ENCODE data around the gene SRCAP. TPM values are rescaled to one million over a fixed set of nuclear protein-coding genes. Genes with fewer than 3 reads are reported as not detected.

SRCAP gene
- total RNA-seq, 2 experiments from 2014 or later: 86.3 to 93.3 TPM

DNA sequence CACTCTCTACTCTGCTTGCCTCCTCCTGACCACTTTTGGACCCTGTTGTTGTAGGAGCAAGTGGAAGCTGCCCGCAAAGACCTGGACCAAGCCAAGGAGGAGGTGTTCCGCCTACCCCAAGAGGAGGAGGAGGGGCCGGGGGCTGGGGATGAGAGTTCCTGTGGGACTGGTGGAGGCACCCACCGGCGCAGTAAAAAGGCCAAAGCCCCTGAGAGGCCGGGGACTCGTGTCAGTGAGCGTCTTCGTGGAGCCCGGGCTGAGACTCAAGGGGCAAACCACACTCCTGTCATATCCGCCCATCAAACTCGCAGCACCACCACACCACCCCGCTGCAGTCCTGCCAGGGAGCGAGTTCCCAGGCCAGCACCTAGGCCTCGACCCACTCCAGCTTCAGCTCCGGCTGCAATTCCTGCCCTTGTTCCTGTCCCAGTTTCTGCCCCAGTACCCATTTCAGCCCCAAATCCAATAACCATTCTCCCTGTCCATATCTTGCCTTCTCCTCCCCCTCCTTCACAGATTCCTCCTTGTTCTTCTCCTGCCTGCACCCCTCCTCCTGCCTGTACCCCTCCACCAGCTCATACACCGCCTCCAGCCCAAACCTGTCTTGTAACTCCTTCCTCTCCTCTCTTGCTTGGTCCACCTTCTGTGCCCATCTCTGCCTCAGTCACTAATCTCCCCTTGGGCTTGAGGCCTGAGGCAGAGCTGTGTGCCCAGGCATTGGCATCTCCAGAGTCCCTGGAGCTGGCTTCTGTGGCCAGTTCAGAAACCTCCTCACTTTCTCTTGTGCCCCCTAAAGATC, 38.2 kb downstream of the SRCAP start:
- H3K36me3 Mint-ChIP-seq: peaks cover 46% of the 10 kb centered on the region
- no peak overlapping the region for H3K4me3 Mint-ChIP-seq
- H3K4me1 Mint-ChIP-seq: peaks cover 4% of the 10 kb centered on the region
- no peaks in the 10 kb centered on the region for H3K9me3 Mint-ChIP-seq (ENCODE audit: low read depth)
- H3K27ac Mint-ChIP-seq: no peak overlapping the region
- CTCF ChIA-PET: interaction anchor here (0.6 to 0.7 kb wide), 2 partner anchors 165 to 465 kb away, joined by 3 read pairs; no protein-coding TSS in a partner anchor
- DNase-seq (no peak), ATAC-seq (no peak)
- H3K27me3 Mint-ChIP-seq: no peaks in the 10 kb centered on the region

- ATAC-seq (no peak), DNase-seq (no peak)
- Mint-ChIP-seq H3K4me3 (no peak overlapping the region), H3K9me3 (ENCODE audit: low read depth) (no peaks in the 10 kb centered on the region), H3K4me1 (peaks cover 4% of the 10 kb centered on the region), H3K27ac (no peak overlapping the region), H3K27me3 (no peaks in the 10 kb centered on the region), H3K36me3 (peaks cover 43% of the 10 kb centered on the region)
- CTCF ChIA-PET: no interaction called here
These were observed 39.0 kb downstream of the SRCAP start for GRCh38 chr16:30737794-30738648.

GRCh38 chr16:30738984-30739951, 40.3 kb downstream of the SRCAP start:
- no peaks in the 10 kb centered on the region for H3K27me3 Mint-ChIP-seq
- H3K27ac Mint-ChIP-seq: no peak overlapping the region
- peaks cover 38% of the 10 kb centered on the region for H3K36me3 Mint-ChIP-seq
- CTCF ChIA-PET: no interaction called here
- peaks cover 4% of the 10 kb centered on the region for H3K4me1 Mint-ChIP-seq
- no peaks in the 10 kb centered on the region for H3K9me3 Mint-ChIP-seq (ENCODE audit: low read depth)
- ATAC-seq (no peak), DNase-seq (no peak)
- no peak overlapping the region for H3K4me3 Mint-ChIP-seq

- Mint-ChIP-seq H3K27ac (peak overlapping the region; percentile 49), H3K4me3 (no peak overlapping the region), H3K9me3 (ENCODE audit: low read depth) (no peaks in the 10 kb centered on the region), H3K36me3 (peaks cover 36% of the 10 kb centered on the region), H3K27me3 (no peaks in the 10 kb centered on the region), H3K4me1 (peaks cover 4% of the 10 kb centered on the region)
- DNase-seq (no peak), ATAC-seq (no peak)
- CTCF ChIA-PET: interaction anchor here (1.3 kb wide), 1 partner anchor 104 kb away, joined by 3 read pairs; no protein-coding TSS in a partner anchor
These were observed 41.6 kb downstream of the SRCAP start for GRCh38 chr16:30740364-30741251.

DNA sequence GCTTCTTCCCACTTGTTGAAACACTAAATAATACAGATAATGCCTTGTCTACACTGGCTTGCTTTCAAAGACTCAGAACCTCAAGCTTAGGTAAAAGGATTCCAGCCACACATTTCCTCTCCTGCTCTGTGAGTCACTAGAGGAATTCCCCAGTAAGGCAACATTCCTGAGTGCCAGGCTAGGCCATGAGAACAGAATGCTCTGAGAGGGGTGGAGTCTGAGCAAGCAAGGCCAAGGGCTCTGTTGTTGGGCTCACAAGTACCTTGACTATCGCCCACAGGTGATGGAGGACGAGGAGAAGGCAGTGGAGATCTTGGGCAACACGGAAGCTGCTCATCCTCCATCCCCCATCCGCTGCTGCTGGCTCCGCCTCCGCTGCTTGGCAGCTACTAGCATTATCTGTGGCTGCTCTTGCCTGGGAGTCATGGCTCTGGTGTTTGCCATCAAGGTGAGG, 42.5 kb downstream of the SRCAP start:
- Mint-ChIP-seq H3K9me3 (ENCODE audit: low read depth) (no peaks in the 10 kb centered on the region), H3K4me3 (no peak overlapping the region), H3K36me3 (peaks cover 28% of the 10 kb centered on the region), H3K27ac (no peak overlapping the region), H3K4me1 (peaks cover 4% of the 10 kb centered on the region), H3K27me3 (no peaks in the 10 kb centered on the region)
- no peak for DNase-seq
- no peak for ATAC-seq
- CTCF ChIA-PET: interaction anchor here (1.3 kb wide), 1 partner anchor 103 kb away, joined by 3 read pairs; no protein-coding TSS in a partner anchor

GRCh38 chr16:30743716-30744115, 44.7 kb downstream of the SRCAP start:
- CTCF ChIA-PET: no interaction called here
- ATAC-seq: no peak
- Mint-ChIP-seq H3K36me3 (peaks cover 17% of the 10 kb centered on the region), H3K27ac (no peak overlapping the region), H3K4me3 (no peak overlapping the region), H3K4me1 (peaks cover 13% of the 10 kb centered on the region), H3K9me3 (ENCODE audit: low read depth) (no peaks in the 10 kb centered on the region), H3K27me3 (no peaks in the 10 kb centered on the region)
- no peak for DNase-seq

DNA sequence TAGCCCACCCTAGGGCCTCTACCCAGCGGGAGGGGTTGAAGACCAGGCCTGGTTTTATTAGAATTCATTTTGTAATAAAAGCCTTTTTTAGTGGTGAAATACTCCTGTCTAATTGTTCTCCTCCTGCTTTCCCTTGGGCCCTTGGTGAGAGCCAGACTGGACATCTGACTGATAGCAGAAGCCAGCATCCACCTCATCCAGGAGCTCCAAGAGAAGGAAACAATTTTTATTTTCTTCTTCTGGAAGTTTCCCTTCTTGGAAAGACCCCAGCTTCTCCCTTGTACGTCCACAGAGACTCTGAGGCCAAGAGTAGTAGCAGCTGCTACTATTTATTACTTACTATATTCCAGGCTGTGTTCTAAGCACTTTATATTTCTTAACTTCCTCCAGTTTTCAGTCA, 45.2 kb downstream of the SRCAP start:
- Mint-ChIP-seq H3K27me3 (no peaks in the 10 kb centered on the region), H3K4me1 (peaks cover 16% of the 10 kb centered on the region), H3K36me3 (peaks cover 20% of the 10 kb centered on the region), H3K4me3 (no peak overlapping the region), H3K27ac (no peak overlapping the region), H3K9me3 (ENCODE audit: low read depth) (no peaks in the 10 kb centered on the region)
- no peak for DNase-seq
- CTCF ChIA-PET: no interaction called here
- no peak for ATAC-seq

DNA sequence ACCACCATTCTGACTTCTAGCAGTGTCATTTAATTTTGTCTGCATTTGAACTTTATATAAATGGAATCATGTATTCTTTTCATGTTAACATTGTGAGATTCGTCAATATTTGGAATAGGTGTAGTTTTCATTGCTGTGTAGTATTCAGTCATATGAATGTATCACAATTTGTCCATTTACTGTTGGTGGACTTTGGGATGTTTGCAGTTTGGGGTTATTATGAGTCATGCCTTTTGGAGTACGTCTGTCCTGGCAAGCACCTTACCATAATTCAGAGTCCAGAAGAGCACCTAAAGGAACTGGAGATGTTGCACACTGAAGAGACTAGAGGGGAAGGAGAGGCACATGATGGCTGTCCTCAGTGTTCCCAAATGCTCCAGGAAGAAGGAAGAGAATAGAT, 46.1 kb downstream of the SRCAP start:
- Mint-ChIP-seq H3K4me1 (peaks cover 23% of the 10 kb centered on the region), H3K27ac (no peak overlapping the region), H3K27me3 (no peaks in the 10 kb centered on the region), H3K9me3 (ENCODE audit: low read depth) (no peaks in the 10 kb centered on the region), H3K36me3 (peaks cover 24% of the 10 kb centered on the region), H3K4me3 (no peak overlapping the region)
- DNase-seq: no peak
- CTCF ChIA-PET: no interaction called here
- ATAC-seq: no peak

- Mint-ChIP-seq H3K27me3 (no peaks in the 10 kb centered on the region), H3K9me3 (ENCODE audit: low read depth) (no peaks in the 10 kb centered on the region), H3K4me3 (no peak overlapping the region), H3K4me1 (peaks cover 26% of the 10 kb centered on the region), H3K27ac (no peak overlapping the region), H3K36me3 (peaks cover 26% of the 10 kb centered on the region)
- CTCF ChIA-PET: interaction anchor here (1.5 to 1.6 kb wide), 2 partner anchors 68 to 195 kb away, joined by 4 to 5 read pairs; no protein-coding TSS in a partner anchor
- no peak for DNase-seq
- ATAC-seq: no peak
These were observed 47.7 kb downstream of the SRCAP start for GRCh38 chr16:30746638-30747175.

DNA sequence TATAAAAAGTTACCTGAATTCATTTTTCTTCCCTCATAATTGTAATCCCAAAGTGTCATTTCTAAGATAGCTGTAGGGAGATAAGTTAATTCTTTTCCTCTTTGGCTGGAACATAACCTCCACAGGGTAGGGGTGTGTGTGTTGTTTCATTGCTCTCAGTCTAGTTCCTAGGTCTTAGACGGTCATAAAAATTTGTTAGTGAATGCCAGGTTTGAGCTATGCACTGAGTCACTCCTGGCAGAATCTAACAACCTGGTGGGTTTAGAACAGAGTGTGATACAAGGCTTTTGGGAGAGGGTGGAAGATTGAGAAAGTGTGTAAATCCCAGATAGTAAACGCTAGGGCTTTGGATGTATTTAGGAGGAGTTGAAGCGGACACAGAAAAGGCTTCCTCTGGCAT, 48.4 kb downstream of the SRCAP start:
- no peak for ATAC-seq
- peaks cover 26% of the 10 kb centered on the region for H3K4me1 Mint-ChIP-seq
- no peaks in the 10 kb centered on the region for H3K9me3 Mint-ChIP-seq (ENCODE audit: low read depth)
- DNase-seq: no peak
- H3K36me3 Mint-ChIP-seq: peaks cover 22% of the 10 kb centered on the region
- peak overlapping the region; percentile 78 for H3K27ac Mint-ChIP-seq
- peak overlapping the region; percentile 87 for H3K4me3 Mint-ChIP-seq
- no peaks in the 10 kb centered on the region for H3K27me3 Mint-ChIP-seq
- CTCF ChIA-PET: interaction anchor here (0.8 to 1.6 kb wide), 11 partner anchors 13 to 194 kb away, joined by 3 to 7 read pairs (median 5); partner anchors contain the start of gene FBRS

DNA sequence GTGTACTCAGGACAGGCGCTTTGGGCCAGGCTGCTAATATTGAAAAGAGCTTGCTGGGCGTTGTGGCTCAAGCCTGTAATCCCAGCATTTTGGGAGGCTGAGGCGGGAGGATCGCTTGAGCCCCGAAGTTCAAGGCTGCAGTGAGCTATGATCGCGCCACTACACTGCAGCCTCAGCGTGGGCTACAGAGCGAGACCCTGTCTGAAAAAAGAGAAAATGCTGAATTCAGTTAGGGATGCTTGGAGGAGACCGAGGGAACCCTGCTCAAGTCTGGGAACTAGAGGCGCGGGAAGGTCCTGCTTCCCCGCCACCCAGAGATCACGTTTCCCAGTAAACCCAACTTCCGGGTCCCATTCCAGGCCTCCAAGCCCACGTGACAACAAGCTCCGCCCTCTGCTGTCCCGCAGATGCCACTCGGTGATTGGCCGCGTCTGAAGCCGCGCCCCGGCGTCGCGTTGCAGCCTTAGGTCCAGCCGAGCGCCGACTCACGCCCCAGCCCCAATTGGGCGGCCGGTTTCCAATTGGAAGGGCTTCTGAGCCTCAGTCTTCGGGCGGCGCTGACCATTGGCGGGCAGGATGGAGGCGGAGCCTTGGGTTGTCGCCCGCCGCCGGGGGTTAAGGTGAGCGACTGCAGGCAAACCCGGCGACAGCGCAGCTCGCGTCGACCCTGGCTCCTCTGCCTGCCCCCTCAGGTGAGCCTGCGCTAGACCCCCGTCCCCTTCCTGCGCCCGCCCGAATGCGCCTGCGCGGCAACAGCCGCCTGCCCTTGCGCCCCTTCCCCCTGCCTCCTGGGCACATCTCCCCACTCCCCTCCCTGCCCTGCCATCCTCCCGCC, 49.0 kb downstream of the SRCAP start, which contains the start of gene PHKG2:
Gene PHKG2, plus strand, starts transcription at position 627 of the 835 bp plus-strand sequence. CDS start 396 bp downstream, outside the sequence.
- DNase-seq: peak; percentile 99
- Mint-ChIP-seq H3K4me3 (peak within 1 kb of the TSS; percentile 87), H3K4me1 (peaks cover 26% of the 10 kb centered on the region), H3K9me3 (ENCODE audit: low read depth) (no peaks in the 10 kb centered on the region), H3K27ac (peak within 1 kb of the TSS; percentile 93), H3K27me3 (no peaks in the 10 kb centered on the region), H3K36me3 (peaks cover 22% of the 10 kb centered on the region)
- CTCF ChIA-PET: interaction anchor here (0.8 to 1.7 kb wide), 12 partner anchors 12 to 194 kb away, joined by 3 to 7 read pairs (median 4); partner anchors contain the start of gene FBRS
- ATAC-seq: peak; percentile 99
